Measurements from ENCODE around the gene UBXN11.

The UBXN11 gene

GRCh38 chr1:26268290-26269197 lies 37.9 kb downstream of the UBXN11 start:
- no peak for TF ChIP-seq CTCF (IDR thresholded peaks at IDR 0.05)

DNA sequence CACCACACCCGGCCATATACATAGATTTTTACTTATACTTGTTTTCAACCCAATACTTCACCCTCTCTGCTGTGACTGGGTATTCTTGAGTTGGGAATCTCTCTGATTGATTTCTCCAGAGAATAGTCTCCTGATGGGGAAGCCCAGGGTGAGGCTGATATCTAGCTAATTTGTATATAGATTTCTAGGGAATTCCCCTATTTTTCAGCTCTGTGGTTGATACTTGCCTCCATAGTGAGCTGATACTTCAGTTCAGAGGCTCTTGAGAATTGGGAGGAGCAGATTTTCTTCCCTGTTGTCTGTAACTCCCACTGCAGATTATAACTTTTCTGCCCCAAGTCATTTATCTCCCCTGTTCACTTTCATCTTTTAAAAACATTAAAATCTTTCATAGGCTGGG lies 41.0 kb downstream of the UBXN11 start:
- no peak for TF ChIP-seq CTCF (IDR thresholded peaks at IDR 0.05)

- no peak for TF ChIP-seq CTCF (IDR thresholded peaks at IDR 0.05)
These were observed 43.2 kb downstream of the UBXN11 start for GRCh38 chr1:26263212-26263611.

DNA sequence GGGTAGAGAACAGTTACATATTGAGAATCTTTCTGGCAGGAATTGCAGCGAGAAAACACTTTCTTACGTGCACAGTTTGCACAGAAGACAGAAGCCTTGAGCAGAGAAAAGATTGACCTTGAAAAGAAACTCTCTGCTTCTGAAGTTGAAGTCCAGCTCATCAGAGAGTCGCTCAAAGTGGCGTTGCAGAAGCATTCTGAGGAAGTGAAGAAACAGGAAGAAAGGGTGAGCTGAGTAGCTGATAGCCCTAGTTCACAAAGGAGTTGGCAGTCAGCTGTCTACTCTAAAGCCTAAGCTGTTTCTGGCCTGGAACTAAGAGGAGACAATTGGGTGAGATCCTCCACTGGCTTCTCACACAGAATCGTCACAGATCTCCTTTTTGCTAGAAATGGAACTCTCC lies 46.9 kb downstream of the UBXN11 start:
- TF ChIP-seq CTCF (IDR thresholded peaks at IDR 0.05): no peak

- TF ChIP-seq CTCF (IDR thresholded peaks at IDR 0.05): no peak
These were observed 47.4 kb downstream of the UBXN11 start for GRCh38 chr1:26259005-26259404.

GRCh38 chr1:26257222-26257621 lies 49.2 kb downstream of the UBXN11 start:
- no peak for TF ChIP-seq CTCF (IDR thresholded peaks at IDR 0.05)

DNA sequence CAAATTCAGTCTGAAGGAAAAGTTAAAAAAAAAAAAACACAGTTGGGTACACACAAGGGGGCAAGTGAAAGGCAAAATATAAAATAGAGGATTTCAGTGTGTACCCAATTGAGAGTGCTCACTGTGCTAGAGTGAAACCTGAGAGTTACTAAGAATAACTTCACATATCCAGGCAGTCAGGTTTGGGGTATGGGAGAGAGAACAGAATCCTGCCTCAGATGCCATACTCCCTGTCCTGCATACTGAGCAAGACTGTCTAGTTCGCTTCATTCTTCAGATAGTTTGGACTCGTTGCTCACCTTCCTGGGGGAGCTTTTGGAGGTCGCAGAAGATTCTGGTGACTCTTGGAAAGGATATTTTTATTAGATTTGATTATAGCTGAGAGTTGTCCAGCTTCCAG lies 52.0 kb downstream of the UBXN11 start:
- TF ChIP-seq CTCF (IDR thresholded peaks at IDR 0.05): no peak
